ENCODE data around the gene RASD2.

Gene RASD2

GRCh38 chr22:35591714-35592417, 51.2 kb downstream of the RASD2 start:
- FAIRE-seq (no peak), DNase-seq (ENCODE audit: insufficient read length) (no peak)
- TF ChIP-seq TAF1 (IDR thresholded peaks at IDR 0.05; ENCODE audit: borderline replicate concordance, low read depth, low read length) (no peak), POLR2AphosphoS5 (IDR thresholded peaks at IDR 0.05; ENCODE audit: low read depth, low read length) (no peak), POLR2A (IDR thresholded peaks at IDR 0.05; ENCODE audit: low read depth, low read length) (no peak)

- DNase-seq (ENCODE audit: insufficient read length) (no peak), FAIRE-seq (no peak)
- TF ChIP-seq TAF1 (IDR thresholded peaks at IDR 0.05; ENCODE audit: borderline replicate concordance, low read depth, low read length) (no peak), POLR2A (IDR thresholded peaks at IDR 0.05; ENCODE audit: low read depth, low read length) (no peak), POLR2AphosphoS5 (IDR thresholded peaks at IDR 0.05; ENCODE audit: low read depth, low read length) (no peak)
Measured at GRCh38 chr22:35592418-35592967, 51.9 kb downstream of the RASD2 start.

GRCh38 chr22:35593071-35593890, 52.6 kb downstream of the RASD2 start:
- no peak for FAIRE-seq
- TF ChIP-seq TAF1 (IDR thresholded peaks at IDR 0.05; ENCODE audit: borderline replicate concordance, low read depth, low read length): no peak
- TF ChIP-seq POLR2A (IDR thresholded peaks at IDR 0.05; ENCODE audit: low read depth, low read length): no peak
- no peak for TF ChIP-seq POLR2AphosphoS5 (IDR thresholded peaks at IDR 0.05; ENCODE audit: low read depth, low read length)
- DNase-seq (ENCODE audit: insufficient read length): no peak

GRCh38 chr22:35593891-35594470, 53.4 kb downstream of the RASD2 start:
- no peak for TF ChIP-seq TAF1 (IDR thresholded peaks at IDR 0.05; ENCODE audit: borderline replicate concordance, low read depth, low read length)
- TF ChIP-seq POLR2AphosphoS5 (IDR thresholded peaks at IDR 0.05; ENCODE audit: low read depth, low read length): no peak
- TF ChIP-seq POLR2A (IDR thresholded peaks at IDR 0.05; ENCODE audit: low read depth, low read length): no peak
- no peak for FAIRE-seq
- no peak for DNase-seq (ENCODE audit: insufficient read length)

- no peak for DNase-seq (ENCODE audit: insufficient read length)
- TF ChIP-seq TAF1 (IDR thresholded peaks at IDR 0.05; ENCODE audit: borderline replicate concordance, low read depth, low read length): no peak
- no peak for TF ChIP-seq POLR2AphosphoS5 (IDR thresholded peaks at IDR 0.05; ENCODE audit: low read depth, low read length)
- no peak for TF ChIP-seq POLR2A (IDR thresholded peaks at IDR 0.05; ENCODE audit: low read depth, low read length)
- no peak for FAIRE-seq
Measured at GRCh38 chr22:35594686-35595085, 54.1 kb downstream of the RASD2 start.

GRCh38 chr22:35596821-35597220, 56.2 kb downstream of the RASD2 start:
- TF ChIP-seq TAF1 (IDR thresholded peaks at IDR 0.05; ENCODE audit: borderline replicate concordance, low read depth, low read length): no peak
- no peak for TF ChIP-seq POLR2AphosphoS5 (IDR thresholded peaks at IDR 0.05; ENCODE audit: low read depth, low read length)
- TF ChIP-seq POLR2A (IDR thresholded peaks at IDR 0.05; ENCODE audit: low read depth, low read length): no peak
- DNase-seq (ENCODE audit: insufficient read length): no peak
- FAIRE-seq: no peak

- TF ChIP-seq POLR2AphosphoS5 (IDR thresholded peaks at IDR 0.05; ENCODE audit: low read depth, low read length) (no peak), POLR2A (IDR thresholded peaks at IDR 0.05; ENCODE audit: low read depth, low read length) (no peak), TAF1 (IDR thresholded peaks at IDR 0.05; ENCODE audit: borderline replicate concordance, low read depth, low read length) (no peak)
- DNase-seq (ENCODE audit: insufficient read length) (no peak), FAIRE-seq (no peak)
Measured at GRCh38 chr22:35597692-35598395, 57.2 kb downstream of the RASD2 start.

GRCh38 chr22:35598396-35598710, 57.7 kb downstream of the RASD2 start:
- TF ChIP-seq POLR2A (IDR thresholded peaks at IDR 0.05; ENCODE audit: low read depth, low read length): no peak
- TF ChIP-seq TAF1 (IDR thresholded peaks at IDR 0.05; ENCODE audit: borderline replicate concordance, low read depth, low read length): no peak
- TF ChIP-seq POLR2AphosphoS5 (IDR thresholded peaks at IDR 0.05; ENCODE audit: low read depth, low read length): no peak
- no peak for FAIRE-seq
- DNase-seq (ENCODE audit: insufficient read length): no peak

GRCh38 chr22:35599364-35599763, 58.7 kb downstream of the RASD2 start:
- DNase-seq (ENCODE audit: insufficient read length) (no peak), FAIRE-seq (no peak)
- TF ChIP-seq POLR2A (IDR thresholded peaks at IDR 0.05; ENCODE audit: low read depth, low read length): no peak
- TF ChIP-seq POLR2AphosphoS5 (IDR thresholded peaks at IDR 0.05; ENCODE audit: low read depth, low read length): no peak
- no peak for TF ChIP-seq TAF1 (IDR thresholded peaks at IDR 0.05; ENCODE audit: borderline replicate concordance, low read depth, low read length)

GRCh38 chr22:35600476-35600875, 59.8 kb downstream of the RASD2 start:
- DNase-seq (ENCODE audit: insufficient read length): no peak
- no peak for FAIRE-seq
- TF ChIP-seq TAF1 (IDR thresholded peaks at IDR 0.05; ENCODE audit: borderline replicate concordance, low read depth, low read length) (no peak), POLR2A (IDR thresholded peaks at IDR 0.05; ENCODE audit: low read depth, low read length) (no peak), POLR2AphosphoS5 (IDR thresholded peaks at IDR 0.05; ENCODE audit: low read depth, low read length) (no peak)

- DNase-seq (ENCODE audit: insufficient read length) (no peak), FAIRE-seq (no peak)
- TF ChIP-seq POLR2AphosphoS5 (IDR thresholded peaks at IDR 0.05; ENCODE audit: low read depth, low read length) (no peak), POLR2A (IDR thresholded peaks at IDR 0.05; ENCODE audit: low read depth, low read length) (no peak), TAF1 (IDR thresholded peaks at IDR 0.05; ENCODE audit: borderline replicate concordance, low read depth, low read length) (no peak)
Measured at GRCh38 chr22:35601013-35601580, 60.5 kb downstream of the RASD2 start.
